K562 (cell line): ENCODE data around the gene LMNB1. TPM values are rescaled to one million over a fixed set of nuclear protein-coding genes. Genes with fewer than 3 reads are reported as not detected.
A peak's percentile ranks its signal among the peaks of the same experiment; 100 is the strongest.

Source experiments
- NFIX ChIP-seq: fragments of 250-450 bp; sonication (Bioruptor Pico); IDR thresholded peaks from 2 replicates; pipeline ENCODE4 v1.4.0; 2020; ENCODE audit warnings: low read depth, mild to moderate bottlenecking, moderate library complexity
- NR3C1 ChIP-seq: sonication (generic); formaldehyde crosslinking; IDR thresholded peaks from 2 replicates; pipeline ENCODE4 v1.8.1; 2022; ENCODE audit warnings: missing genetic modification reagents
- PHTF2 ChIP-seq: fragments of 250-450 bp; sonication (Bioruptor Pico); IDR thresholded peaks from 2 replicates; pipeline ENCODE4 v1.5.0; 2021; ENCODE audit warnings: mild to moderate bottlenecking
- PKNOX1 ChIP-seq: fragments of 450-650 bp; IDR thresholded peaks from 2 replicates; pipeline ENCODE4 v1.6.1; 2016
- ZNF311 ChIP-seq: fragments of 250-450 bp; sonication (Bioruptor Pico); IDR thresholded peaks from 2 replicates; pipeline ENCODE4 v1.4.0; 2020; ENCODE audit warnings: mild to moderate bottlenecking, moderate library complexity
- polyA plus RNA-seq, 8 experiments: library from polyadenylated mRNA; depleted of rRNA in 4 of 8; stranded (reverse) in 5 of 8; unstranded in 3 of 8; fragments of >200 nt; fragmentation: Nextera tagmentation in 2 of 8; fragmentation: Illumina TruSeq in 1 of 8; extraction: Ambion mirVana in 2 of 8; extraction: Trizol in 1 of 8; gene quantifications; 2 replicates each; pipeline versions ENCODE4 v1.2.1 to v1.2.3, GENCODE V29; 2011 to 2014; ENCODE audit warnings: inconsistent platforms in 1 of 8, missing spikeins in 1 of 8
- total RNA-seq, 7 experiments: library from RNA; depleted of rRNA in 6 of 7; stranded (reverse); fragments of >200 nt in 6 of 7; fragmentation: Illumina TruSeq in 2 of 7; extraction: Trizol in 2 of 7; gene quantifications; 2 replicates each; pipeline versions ENCODE4 v1.2.1 to v1.2.3, GENCODE V29; 2011 to 2021; ENCODE audit warnings: low replicate concordance in 1 of 7
- TF ChIP-seq, protein P1 (sequence below): fragments of 450-650 bp; IDR thresholded peaks from 2 replicates; pipeline ENCODE4 v1.6.1; 2018; ENCODE audit not compliant: partially characterized antibody
- TF ChIP-seq, protein P2 (sequence below): sonication (generic); formaldehyde crosslinking; IDR thresholded peaks from 2 replicates; pipeline ENCODE4 v1.8.1; 2023; ENCODE audit warnings: mild to moderate bottlenecking, missing genetic modification reagents, moderate library complexity

LMNB1 gene
- total and polyA plus RNA-seq, 9 of the 15 experiments (the other 6 are each of a cell fraction or from before 2014, with no cell fraction given) = 2.8 to 190 (median 131) TPM

GRCh38 chr5:126863402-126863801, 86.5 kb downstream of the LMNB1 start (continued):
- TF ChIP-seq NFIX (CRISPR knock-in tag) (no peak), PHTF2 (CRISPR knock-in tag) (no peak), ZNF311 (no peak), NR3C1 (CRISPR knock-in tag) (no peak), PKNOX1 (peak; percentile 52)
- TF ChIP-seq, protein P1, sequence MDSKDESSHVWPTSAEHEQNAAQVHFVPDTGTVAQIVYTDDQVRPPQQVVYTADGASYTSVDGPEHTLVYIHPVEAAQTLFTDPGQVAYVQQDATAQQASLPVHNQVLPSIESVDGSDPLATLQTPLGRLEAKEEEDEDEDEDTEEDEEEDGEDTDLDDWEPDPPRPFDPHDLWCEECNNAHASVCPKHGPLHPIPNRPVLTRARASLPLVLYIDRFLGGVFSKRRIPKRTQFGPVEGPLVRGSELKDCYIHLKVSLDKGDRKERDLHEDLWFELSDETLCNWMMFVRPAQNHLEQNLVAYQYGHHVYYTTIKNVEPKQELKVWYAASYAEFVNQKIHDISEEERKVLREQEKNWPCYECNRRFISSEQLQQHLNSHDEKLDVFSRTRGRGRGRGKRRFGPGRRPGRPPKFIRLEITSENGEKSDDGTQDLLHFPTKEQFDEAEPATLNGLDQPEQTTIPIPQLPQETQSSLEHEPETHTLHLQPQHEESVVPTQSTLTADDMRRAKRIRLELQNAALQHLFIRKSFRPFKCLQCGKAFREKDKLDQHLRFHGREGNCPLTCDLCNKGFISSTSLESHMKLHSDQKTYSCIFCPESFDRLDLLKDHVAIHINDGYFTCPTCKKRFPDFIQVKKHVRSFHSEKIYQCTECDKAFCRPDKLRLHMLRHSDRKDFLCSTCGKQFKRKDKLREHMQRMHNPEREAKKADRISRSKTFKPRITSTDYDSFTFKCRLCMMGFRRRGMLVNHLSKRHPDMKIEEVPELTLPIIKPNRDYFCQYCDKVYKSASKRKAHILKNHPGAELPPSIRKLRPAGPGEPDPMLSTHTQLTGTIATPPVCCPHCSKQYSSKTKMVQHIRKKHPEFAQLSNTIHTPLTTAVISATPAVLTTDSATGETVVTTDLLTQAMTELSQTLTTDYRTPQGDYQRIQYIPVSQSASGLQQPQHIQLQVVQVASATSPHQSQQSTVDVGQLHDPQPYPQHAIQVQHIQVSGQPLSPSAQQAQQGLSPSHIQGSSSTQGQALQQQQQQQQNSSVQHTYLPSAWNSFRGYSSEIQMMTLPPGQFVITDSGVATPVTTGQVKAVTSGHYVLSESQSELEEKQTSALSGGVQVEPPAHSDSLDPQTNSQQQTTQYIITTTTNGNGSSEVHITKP = peak; percentile 18
- TF ChIP-seq, protein P2, sequence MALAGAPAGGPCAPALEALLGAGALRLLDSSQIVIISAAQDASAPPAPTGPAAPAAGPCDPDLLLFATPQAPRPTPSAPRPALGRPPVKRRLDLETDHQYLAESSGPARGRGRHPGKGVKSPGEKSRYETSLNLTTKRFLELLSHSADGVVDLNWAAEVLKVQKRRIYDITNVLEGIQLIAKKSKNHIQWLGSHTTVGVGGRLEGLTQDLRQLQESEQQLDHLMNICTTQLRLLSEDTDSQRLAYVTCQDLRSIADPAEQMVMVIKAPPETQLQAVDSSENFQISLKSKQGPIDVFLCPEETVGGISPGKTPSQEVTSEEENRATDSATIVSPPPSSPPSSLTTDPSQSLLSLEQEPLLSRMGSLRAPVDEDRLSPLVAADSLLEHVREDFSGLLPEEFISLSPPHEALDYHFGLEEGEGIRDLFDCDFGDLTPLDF (CRISPR knock-in tag) = no peak
- TF ChIP-seq, all 486 proteins: peak for 5
